Loucy (cell line): ENCODE data around the gene MEF2A.

Source experiments
- EZH2phosphoT487 ChIP-seq: fragments of 200-600 bp; IDR thresholded peaks from 2 replicates; pipeline ENCODE4 v1.6.1; 2018; ENCODE audit warnings: antibody characterized with exemption, mild to moderate bottlenecking, moderate library complexity, borderline replicate concordance
- TF ChIP-seq, protein P1 (sequence below): fragments of 200-600 bp; sonication (generic); conservative IDR thresholded peaks from 2 replicates; pipeline ENCODE4 v1.5.1; 2014; ENCODE audit warnings: mild to moderate bottlenecking, antibody characterized with exemption, low read length

DNA sequence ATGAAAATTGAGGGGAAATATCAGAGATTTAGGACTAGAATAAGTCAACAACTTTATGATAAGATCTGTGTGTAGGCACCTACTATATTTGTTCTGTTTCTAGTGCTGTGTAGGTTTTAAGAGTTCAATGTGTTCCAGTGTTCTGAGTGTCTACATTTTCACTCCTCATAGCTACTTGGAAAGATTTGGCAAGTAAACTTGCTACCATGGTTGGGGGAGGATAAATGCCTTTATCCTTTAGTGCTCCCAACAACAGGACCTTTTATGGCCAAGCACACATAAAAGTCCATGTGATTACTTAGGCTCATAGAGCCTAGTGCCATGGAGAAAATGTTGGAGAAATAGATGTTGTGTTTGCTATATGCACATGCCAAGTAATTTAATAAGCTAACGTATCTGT lies 103.5 kb downstream of the MEF2A start:
- TF ChIP-seq, protein P1, sequence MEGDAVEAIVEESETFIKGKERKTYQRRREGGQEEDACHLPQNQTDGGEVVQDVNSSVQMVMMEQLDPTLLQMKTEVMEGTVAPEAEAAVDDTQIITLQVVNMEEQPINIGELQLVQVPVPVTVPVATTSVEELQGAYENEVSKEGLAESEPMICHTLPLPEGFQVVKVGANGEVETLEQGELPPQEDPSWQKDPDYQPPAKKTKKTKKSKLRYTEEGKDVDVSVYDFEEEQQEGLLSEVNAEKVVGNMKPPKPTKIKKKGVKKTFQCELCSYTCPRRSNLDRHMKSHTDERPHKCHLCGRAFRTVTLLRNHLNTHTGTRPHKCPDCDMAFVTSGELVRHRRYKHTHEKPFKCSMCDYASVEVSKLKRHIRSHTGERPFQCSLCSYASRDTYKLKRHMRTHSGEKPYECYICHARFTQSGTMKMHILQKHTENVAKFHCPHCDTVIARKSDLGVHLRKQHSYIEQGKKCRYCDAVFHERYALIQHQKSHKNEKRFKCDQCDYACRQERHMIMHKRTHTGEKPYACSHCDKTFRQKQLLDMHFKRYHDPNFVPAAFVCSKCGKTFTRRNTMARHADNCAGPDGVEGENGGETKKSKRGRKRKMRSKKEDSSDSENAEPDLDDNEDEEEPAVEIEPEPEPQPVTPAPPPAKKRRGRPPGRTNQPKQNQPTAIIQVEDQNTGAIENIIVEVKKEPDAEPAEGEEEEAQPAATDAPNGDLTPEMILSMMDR: no peak
- no peak for TF ChIP-seq EZH2phosphoT487
